ENCODE results near the gene NLRP11.

- TF ChIP-seq POLR2A (IDR thresholded peaks at IDR 0.05), result no peak
- no peak for TF ChIP-seq CTCF (IDR thresholded peaks at IDR 0.05)
Observed at GRCh38 chr19:55838251-55838650, 6.5 kb upstream of the NLRP11 start.

Data from right lobe of liver (tissue), 4 donors.